Panc1 (cell line): ENCODE measurements around the gene PIBF1. TPM values are rescaled to one million over a fixed set of nuclear protein-coding genes. Genes with fewer than 3 reads are reported as not detected.

Experiments
- ATAC-seq: fragments of 200-7000 bp; cut with Tn5 transposase; 2 replicates; pipeline ENCODE4 v1.9.1; 2020; ENCODE audit warnings: mild to moderate bottlenecking, moderate library complexity
- BruUV-seq: library from RNA; stranded (reverse); fragments of 400-500 nt; replicated peaks from 2 replicates; lab custom pipeline; 2021; lab: Mats Ljungman, UMichigan
- CTCF ChIA-PET: fragments of 300-600 bp; sonication (Branson Sonifier 250); formaldehyde crosslinking; loops from one replicate; lab custom pipeline; 2022; ENCODE audit warnings: antibody characterized with exemption; lab: Charles Lee
- POLR2A ChIA-PET: fragments of 300-600 bp; sonication (Branson Sonifier 250); formaldehyde crosslinking; loops from one replicate; lab custom pipeline; 2022; ENCODE audit warnings: antibody characterized with exemption; lab: Charles Lee
- DNase-seq: peaks from one replicate; pipeline ENCODE4 v3.0.0-alpha.2; 2010; ENCODE audit warnings: low read depth, low spot score
- H3K27ac ChIP-seq: 2 replicates; pipeline ENCODE4 v1.5.1; 2011; ENCODE audit warnings: mild to moderate bottlenecking, low read length, inconsistent platforms
- H3K27me3 ChIP-seq: fragments of 200-500 bp; sonication (Bioruptor generic); 2 replicates; pipeline ENCODE4 v1.6.0; 2014; ENCODE audit warnings: low read length, inconsistent platforms; ENCODE audit not compliant: control insufficient read depth, insufficient read depth
- H3K36me3 ChIP-seq: fragments of 200-500 bp; sonication (Bioruptor generic); 2 replicates; pipeline ENCODE4 v1.5.1; 2014; ENCODE audit warnings: inconsistent platforms, mild to moderate bottlenecking, low read length, moderate library complexity; ENCODE audit not compliant: control insufficient read depth, insufficient read depth
- H3K4me1 ChIP-seq: 2 replicates; pipeline ENCODE4 v1.5.1; 2011; ENCODE audit warnings: inconsistent platforms, mild to moderate bottlenecking, low read length, moderate library complexity; ENCODE audit not compliant: control insufficient read depth, insufficient read depth
- H3K4me3 ChIP-seq, 2 experiments: 2 replicates each; pipeline ENCODE4 v1.5.1; 2011 to 2012; ENCODE audit warnings: low read depth in 2 of 2, low read length in 2 of 2, mild to moderate bottlenecking in 2 of 2, inconsistent platforms in 1 of 2, moderate library complexity in 1 of 2
- H3K9me3 ChIP-seq: fragments of 200-500 bp; sonication (Bioruptor generic); 2 replicates; pipeline ENCODE4 v1.5.1; 2014; ENCODE audit warnings: low read depth, mild to moderate bottlenecking, inconsistent platforms, low read length, moderate library complexity; ENCODE audit not compliant: control insufficient read depth, insufficient read depth
- CTCF ChIP-seq: fragments of 450-650 bp; IDR thresholded peaks from 2 replicates; pipeline ENCODE4 v1.5.1; 2017; ENCODE audit warnings: mild to moderate bottlenecking
- POLR2AphosphoS5 ChIP-seq: IDR thresholded peaks from 2 replicates; pipeline ENCODE4 v1.6.1; 2012; ENCODE audit warnings: mild to moderate bottlenecking, low read depth, low read length, moderate library complexity
- SIN3A ChIP-seq: IDR thresholded peaks from 2 replicates; pipeline ENCODE4 v1.6.1; 2012; ENCODE audit warnings: low read depth, mild to moderate bottlenecking, low read length, moderate library complexity, borderline replicate concordance; ENCODE audit not compliant: insufficient read depth
- TCF7L2 ChIP-seq: IDR thresholded peaks from 2 replicates; pipeline ENCODE4 v1.6.1; 2011; ENCODE audit warnings: mild to moderate bottlenecking, low read depth, low read length, inconsistent platforms
- in situ Hi-C: cut with HindIII; loops from 2 replicates; pipeline ENCODE4 v1.10.0; 2016; ENCODE audit warnings: low sequenced_read_pairs, low pct_unique_long_range_greater_than_20kb
- intact Hi-C: fragments of 100-400 bp; cut with micrococcal nuclease; formaldehyde crosslinking; loops from one replicate; pipeline ENCODE4 v1.10.0; 2022; ENCODE audit not compliant: unreplicated experiment
- total RNA-seq: library from RNA; stranded (reverse); gene quantifications from one replicate; pipeline ENCODE4 v1.2.1, GENCODE V29; 2021; ENCODE audit not compliant: unreplicated experiment
- TF ChIP-seq, protein P1 (sequence below), 2 experiments: IDR thresholded peaks; 2 replicates each; pipeline ENCODE4 v1.6.1; 2011 to 2012; ENCODE audit warnings: low read depth in 2 of 2, control low read depth in 1 of 2, low read length in 1 of 2, mild to moderate bottlenecking in 1 of 2, moderate library complexity in 1 of 2; ENCODE audit not compliant: insufficient read depth in 1 of 2

PIBF1 gene
- total RNA-seq, 1 experiment from 2014 or later: 11.7 TPM

DNA sequence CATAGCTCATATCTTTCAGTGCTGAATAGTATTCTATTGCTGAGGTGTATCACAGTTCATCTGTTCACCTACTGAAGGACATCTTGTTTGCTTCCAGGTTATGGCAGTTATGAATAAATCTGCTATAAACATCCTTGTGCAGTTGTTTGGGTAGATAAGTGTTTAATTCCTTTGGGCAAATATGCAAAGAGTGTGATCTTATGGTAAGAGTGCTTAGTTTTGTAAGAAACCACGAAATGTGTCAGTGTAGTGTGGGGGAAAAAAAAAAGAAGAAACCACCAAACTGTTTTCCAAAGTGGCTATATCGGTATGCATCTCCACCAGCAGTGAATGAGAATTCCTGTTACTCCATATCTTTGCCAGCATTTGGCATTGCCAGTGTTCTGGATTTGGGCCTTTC is 93.3 kb downstream of the PIBF1 start:
- Histone ChIP-seq H3K9me3 (no peaks in the 10 kb centered on the region), H3K36me3 (no peaks in the 10 kb centered on the region), H3K27ac (no peak overlapping the region), H3K4me3 (no peak overlapping the region), H3K4me1 (no peaks in the 10 kb centered on the region), H3K27me3 (no peaks in the 10 kb centered on the region)
- in situ Hi-C loops (no loop called here), intact Hi-C loops (no loop called here)
- TF ChIP-seq TCF7L2: no peak
- TF ChIP-seq POLR2AphosphoS5: no peak
- TF ChIP-seq, protein P1, sequence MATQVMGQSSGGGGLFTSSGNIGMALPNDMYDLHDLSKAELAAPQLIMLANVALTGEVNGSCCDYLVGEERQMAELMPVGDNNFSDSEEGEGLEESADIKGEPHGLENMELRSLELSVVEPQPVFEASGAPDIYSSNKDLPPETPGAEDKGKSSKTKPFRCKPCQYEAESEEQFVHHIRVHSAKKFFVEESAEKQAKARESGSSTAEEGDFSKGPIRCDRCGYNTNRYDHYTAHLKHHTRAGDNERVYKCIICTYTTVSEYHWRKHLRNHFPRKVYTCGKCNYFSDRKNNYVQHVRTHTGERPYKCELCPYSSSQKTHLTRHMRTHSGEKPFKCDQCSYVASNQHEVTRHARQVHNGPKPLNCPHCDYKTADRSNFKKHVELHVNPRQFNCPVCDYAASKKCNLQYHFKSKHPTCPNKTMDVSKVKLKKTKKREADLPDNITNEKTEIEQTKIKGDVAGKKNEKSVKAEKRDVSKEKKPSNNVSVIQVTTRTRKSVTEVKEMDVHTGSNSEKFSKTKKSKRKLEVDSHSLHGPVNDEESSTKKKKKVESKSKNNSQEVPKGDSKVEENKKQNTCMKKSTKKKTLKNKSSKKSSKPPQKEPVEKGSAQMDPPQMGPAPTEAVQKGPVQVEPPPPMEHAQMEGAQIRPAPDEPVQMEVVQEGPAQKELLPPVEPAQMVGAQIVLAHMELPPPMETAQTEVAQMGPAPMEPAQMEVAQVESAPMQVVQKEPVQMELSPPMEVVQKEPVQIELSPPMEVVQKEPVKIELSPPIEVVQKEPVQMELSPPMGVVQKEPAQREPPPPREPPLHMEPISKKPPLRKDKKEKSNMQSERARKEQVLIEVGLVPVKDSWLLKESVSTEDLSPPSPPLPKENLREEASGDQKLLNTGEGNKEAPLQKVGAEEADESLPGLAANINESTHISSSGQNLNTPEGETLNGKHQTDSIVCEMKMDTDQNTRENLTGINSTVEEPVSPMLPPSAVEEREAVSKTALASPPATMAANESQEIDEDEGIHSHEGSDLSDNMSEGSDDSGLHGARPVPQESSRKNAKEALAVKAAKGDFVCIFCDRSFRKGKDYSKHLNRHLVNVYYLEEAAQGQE (IDR thresholded peaks at IDR 0.05; ENCODE audit: insufficient read depth in 1 of 2, low read depth in 2 of 2, low read length in 1 of 2): no peak
- TF ChIP-seq SIN3A: no peak
- TF ChIP-seq CTCF: no peak
- POLR2A ChIA-PET: no interaction called here
- BruUV-seq: no TSS peak
- no peak for ATAC-seq
- CTCF ChIA-PET: no interaction called here
- DNase-seq: no peak

DNA sequence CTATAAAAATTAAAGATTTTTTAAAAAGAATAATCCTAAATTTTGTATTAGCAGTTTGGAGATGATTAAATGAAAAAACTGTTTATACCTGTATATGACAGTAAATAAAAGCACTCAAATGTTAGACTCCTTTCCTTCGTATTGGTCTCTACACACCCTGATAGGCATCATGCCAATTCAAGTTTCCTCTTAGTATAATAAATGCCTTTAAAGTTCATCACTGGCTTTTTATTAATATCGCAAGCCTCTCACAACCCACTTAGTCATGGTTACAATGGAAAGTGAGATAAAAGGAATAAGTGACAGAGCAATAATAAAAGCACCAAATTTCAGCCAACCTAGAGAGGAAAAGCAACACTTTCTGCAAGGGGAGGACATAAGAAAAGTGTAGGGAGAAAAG is 102.2 kb downstream of the PIBF1 start:
- Histone ChIP-seq H3K27ac (no peak overlapping the region), H3K4me1 (no peaks in the 10 kb centered on the region), H3K27me3 (no peaks in the 10 kb centered on the region), H3K4me3 (no peak overlapping the region), H3K9me3 (no peaks in the 10 kb centered on the region), H3K36me3 (no peaks in the 10 kb centered on the region)
- in situ Hi-C loops (no loop called here), intact Hi-C loops (no loop called here)
- no peak for TF ChIP-seq POLR2AphosphoS5
- TF ChIP-seq, protein P1 (IDR thresholded peaks at IDR 0.05; ENCODE audit: insufficient read depth in 1 of 2, low read depth in 2 of 2, low read length in 1 of 2): no peak
- TF ChIP-seq CTCF: no peak
- TF ChIP-seq TCF7L2: no peak
- no peak for ATAC-seq
- no peak for DNase-seq
- POLR2A ChIA-PET: no interaction called here
- BruUV-seq: no TSS peak
- CTCF ChIA-PET: no interaction called here
